ENCODE results near the gene PEAK3. TPM values are rescaled to one million over a fixed set of nuclear protein-coding genes. Genes with fewer than 3 reads are reported as not detected.

PEAK3 gene
- total RNA-seq, 4 donors from 2014 or later = 0.27 to 1.6 (median 0.59) TPM

DNA sequence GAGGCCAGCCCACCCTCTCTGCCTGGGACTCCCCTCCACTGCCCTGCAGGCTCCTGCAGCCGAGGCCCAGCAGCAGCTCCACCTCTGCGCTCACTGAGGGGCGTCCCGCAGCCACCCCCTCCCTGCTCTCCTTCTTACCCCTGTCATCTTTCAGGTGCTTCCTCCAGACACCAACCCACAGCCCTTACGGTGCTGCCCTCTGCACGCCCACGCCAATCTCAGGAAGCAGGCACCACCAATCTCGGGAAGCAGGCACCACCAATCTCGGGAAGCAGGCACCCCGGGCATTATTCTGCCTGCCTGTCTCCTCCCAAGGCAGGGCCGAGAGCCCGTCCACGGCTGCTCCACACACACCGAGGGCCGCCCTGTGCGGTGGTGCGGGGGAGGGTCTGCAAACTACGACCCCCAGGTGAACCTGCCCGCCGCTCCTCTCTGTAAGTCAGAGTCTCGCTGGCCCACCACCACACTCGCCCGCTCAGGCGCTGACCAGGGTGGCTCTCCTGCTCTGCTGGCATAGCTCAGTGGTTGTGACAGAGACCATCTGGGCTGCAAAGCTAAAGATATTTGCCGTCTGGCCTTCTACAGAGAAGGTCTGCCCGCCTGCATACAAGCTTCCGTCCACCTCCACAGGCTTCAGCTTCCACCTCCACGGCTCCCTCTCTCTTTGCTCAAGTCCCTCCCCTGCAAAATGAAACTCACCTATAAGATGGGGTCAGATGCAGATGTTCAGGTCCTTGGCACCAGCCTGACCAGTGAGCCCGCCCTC lies 43.5 kb upstream of the PEAK3 start:
- no peak overlapping the region for H3K4me3 ChIP-seq (replicated peaks in 1 of 3)
- H3K27me3 ChIP-seq = no peaks in the 10 kb centered on the region
- intact Hi-C loops (cut with DNase I) = no loop called here
- H3K4me1 ChIP-seq = peaks cover 21 to 27% of the 10 kb centered on the region in 2 donors
- WGBS, 2 donors = 83% methylated on average over 27 to 29 of the region's 29 CpGs
- no peak for DNase-seq
- no peaks in the 10 kb centered on the region for H3K9me3 ChIP-seq
- peaks cover 4 to 8% of the 10 kb centered on the region in 2 donors for H3K36me3 ChIP-seq
- TF ChIP-seq POLR2A (IDR thresholded peaks at IDR 0.05) = no peak
- TF ChIP-seq, protein P1, sequence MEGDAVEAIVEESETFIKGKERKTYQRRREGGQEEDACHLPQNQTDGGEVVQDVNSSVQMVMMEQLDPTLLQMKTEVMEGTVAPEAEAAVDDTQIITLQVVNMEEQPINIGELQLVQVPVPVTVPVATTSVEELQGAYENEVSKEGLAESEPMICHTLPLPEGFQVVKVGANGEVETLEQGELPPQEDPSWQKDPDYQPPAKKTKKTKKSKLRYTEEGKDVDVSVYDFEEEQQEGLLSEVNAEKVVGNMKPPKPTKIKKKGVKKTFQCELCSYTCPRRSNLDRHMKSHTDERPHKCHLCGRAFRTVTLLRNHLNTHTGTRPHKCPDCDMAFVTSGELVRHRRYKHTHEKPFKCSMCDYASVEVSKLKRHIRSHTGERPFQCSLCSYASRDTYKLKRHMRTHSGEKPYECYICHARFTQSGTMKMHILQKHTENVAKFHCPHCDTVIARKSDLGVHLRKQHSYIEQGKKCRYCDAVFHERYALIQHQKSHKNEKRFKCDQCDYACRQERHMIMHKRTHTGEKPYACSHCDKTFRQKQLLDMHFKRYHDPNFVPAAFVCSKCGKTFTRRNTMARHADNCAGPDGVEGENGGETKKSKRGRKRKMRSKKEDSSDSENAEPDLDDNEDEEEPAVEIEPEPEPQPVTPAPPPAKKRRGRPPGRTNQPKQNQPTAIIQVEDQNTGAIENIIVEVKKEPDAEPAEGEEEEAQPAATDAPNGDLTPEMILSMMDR (IDR thresholded peaks at IDR 0.05) = no peak
- no peak overlapping the region for H3K27ac ChIP-seq

GRCh38 chr19:2324220-2324948 lies 42.4 kb upstream of the PEAK3 start:
- WGBS, 2 donors = 88 to 91% methylated on average over 29 to 34 of the region's 34 CpGs
- no peak overlapping the region for H3K27ac ChIP-seq
- H3K36me3 ChIP-seq = peaks cover 4 to 8% of the 10 kb centered on the region in 2 donors

DNA sequence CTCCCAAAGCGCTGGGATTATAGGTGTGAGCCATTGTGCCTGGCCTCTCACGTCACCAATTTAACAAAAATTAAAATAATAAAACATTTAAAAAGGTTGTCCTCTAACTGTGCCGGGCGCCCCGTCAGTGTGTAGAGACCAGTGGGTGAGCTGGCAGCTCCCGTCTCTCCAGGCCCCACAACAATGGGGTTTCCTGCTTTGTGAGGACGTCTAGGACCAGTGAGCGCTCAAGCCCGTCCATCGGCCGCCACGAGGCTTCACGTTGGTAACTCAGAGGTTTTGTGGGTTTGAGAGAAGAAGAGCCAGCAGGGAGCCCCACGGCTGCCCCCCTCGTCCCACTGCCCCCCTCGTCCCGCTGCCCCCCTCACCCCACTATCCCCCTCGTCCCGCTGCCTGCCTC lies 41.7 kb upstream of the PEAK3 start:
- peaks cover 4 to 8% of the 10 kb centered on the region in 2 donors for H3K36me3 ChIP-seq
- H3K9me3 ChIP-seq = no peaks in the 10 kb centered on the region
- no peaks in the 10 kb centered on the region for H3K27me3 ChIP-seq
- intact Hi-C loops (cut with DNase I) = no loop called here
- DNase-seq = no peak
- no peak overlapping the region for H3K27ac ChIP-seq
- H3K4me3 ChIP-seq (replicated peaks in 1 of 3) = no peak overlapping the region
- peaks cover 10 to 13% of the 10 kb centered on the region in 2 donors for H3K4me1 ChIP-seq
- WGBS, 2 donors = 88 to 93% methylated on average over 18 to 19 of the region's 19 CpGs
- no peak for TF ChIP-seq POLR2A (IDR thresholded peaks at IDR 0.05)
- TF ChIP-seq, protein P1 (IDR thresholded peaks at IDR 0.05) = no peak

More at GRCh38 chr19:2324220-2324948, 42.4 kb upstream of the PEAK3 start:
- TF ChIP-seq POLR2A (IDR thresholded peaks at IDR 0.05) = no peak
- TF ChIP-seq, protein P1 (IDR thresholded peaks at IDR 0.05) = no peak
- Histone ChIP-seq H3K9me3 (no peaks in the 10 kb centered on the region), H3K4me3 (replicated peaks in 1 of 3) (no peak overlapping the region), H3K4me1 (peaks cover 16 to 17% of the 10 kb centered on the region in 2 donors), H3K27me3 (no peaks in the 10 kb centered on the region)
- intact Hi-C loops (cut with DNase I) = no loop called here
- DNase-seq = no peak

DNA sequence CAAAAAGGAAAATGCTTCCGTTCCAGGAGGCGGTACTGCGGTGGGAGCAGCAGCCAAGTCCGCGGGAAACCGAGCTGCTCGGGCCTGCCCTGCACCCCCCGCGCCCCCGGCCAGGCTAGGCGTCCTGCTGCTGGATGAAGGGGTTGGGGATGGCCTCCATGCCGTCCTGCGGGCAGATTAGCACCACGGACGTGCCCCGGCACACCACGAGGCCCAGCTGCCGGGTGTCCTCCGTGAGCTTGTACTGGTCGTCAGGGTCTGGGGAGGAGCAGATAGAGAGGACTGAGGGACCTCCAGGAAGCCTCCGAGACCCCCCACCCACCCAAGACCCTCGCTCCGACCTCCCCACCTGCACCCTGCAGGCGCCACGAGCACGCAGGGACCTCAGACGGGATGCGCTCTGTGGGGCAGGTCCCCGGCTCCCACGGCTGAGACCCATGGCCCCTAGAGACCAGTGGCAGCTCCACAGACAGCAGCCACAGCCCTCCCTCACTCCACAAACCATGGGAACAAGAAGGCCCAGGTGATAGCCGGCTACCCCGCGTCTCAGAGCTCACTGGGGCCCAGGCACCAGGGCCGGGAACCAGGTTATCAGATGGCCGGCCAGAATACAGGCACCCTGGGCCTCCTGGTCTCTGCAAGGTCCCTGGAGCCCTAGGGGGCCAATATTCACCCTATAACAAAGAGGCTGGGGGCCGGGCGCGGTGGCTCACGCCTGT lies 39.7 kb upstream of the PEAK3 start:
- no peak overlapping the region for H3K27ac ChIP-seq
- TF ChIP-seq POLR2A (IDR thresholded peaks at IDR 0.05) = no peak
- TF ChIP-seq, protein P1 (IDR thresholded peaks at IDR 0.05) = no peak
- H3K4me1 ChIP-seq = peaks cover 0 to 1% of the 10 kb centered on the region in 2 donors
- no peak for DNase-seq
- intact Hi-C loops (cut with DNase I) = no loop called here
- no peaks in the 10 kb centered on the region for H3K9me3 ChIP-seq
- H3K27me3 ChIP-seq = no peaks in the 10 kb centered on the region
- 92% methylated on average over 22 to 26 of the region's 39 CpGs for WGBS, 2 donors
- no peak overlapping the region for H3K4me3 ChIP-seq (replicated peaks in 1 of 3)
- peaks cover 4 to 8% of the 10 kb centered on the region in 2 donors for H3K36me3 ChIP-seq

Measured in thyroid gland (tissue), 4 donors.